Upper lobe of left lung (tissue), 6 donors: ENCODE results near the gene PIN4. TPM values are rescaled to one million over a fixed set of nuclear protein-coding genes. Genes with fewer than 3 reads are reported as not detected.
A peak's percentile ranks its signal among the peaks of the same experiment; 100 is the strongest.
"Not testable (repeated sequence)": the region's sequence is repeated elsewhere in the genome, so short reads cannot be mapped to it uniquely, and the experiment has no call there.

Experiments
- ATAC-seq, 2 donors: fragments of 200-7000 bp; cut with Tn5 transposase; one replicate each; pipeline ENCODE4 v1.9.1; 2022; ENCODE audit warnings: mild to moderate bottlenecking in 2 of 2, moderate library complexity in 2 of 2; ENCODE audit not compliant: low FRiP score in 2 of 2
- DNase-seq, 2 donors: peaks; one replicate each; pipeline ENCODE4 v3.0.0-alpha.2; 2019 to 2020
- H3K27ac ChIP-seq, 4 donors: fragments of 200-600 bp; sonication (generic); one replicate each; pipeline ENCODE4 v1.5.1; 2016 to 2019
- H3K27me3 ChIP-seq, 4 donors: fragments of 200-600 bp; sonication (generic); one replicate each; pipeline ENCODE4 v1.5.1; 2017 to 2019
- H3K36me3 ChIP-seq, 4 donors: fragments of 200-600 bp; sonication (generic); one replicate each; pipeline ENCODE4 v1.5.1; 2016 to 2019
- H3K4me1 ChIP-seq, 4 donors: fragments of 200-600 bp; sonication (generic); one replicate each; pipeline ENCODE4 v1.5.1; 2018 to 2019
- H3K4me3 ChIP-seq, 4 donors: fragments of 200-600 bp; sonication (generic); one replicate each; pipeline ENCODE4 v1.5.1; 2017 to 2019; ENCODE audit warnings: mild to moderate bottlenecking in 2 of 4, moderate library complexity in 1 of 4
- H3K9me3 ChIP-seq, 4 donors: fragments of 200-600 bp; sonication (generic); one replicate each; pipeline ENCODE4 v1.5.1; 2018 to 2019
- EP300 ChIP-seq, 4 donors: sonication (generic); formaldehyde crosslinking; IDR thresholded peaks; one replicate each; pipeline ENCODE4 v1.5.1; 2017; ENCODE audit warnings: antibody characterized with exemption in 4 of 4, control low read depth in 2 of 4
- POLR2A ChIP-seq, 4 donors: fragments of 450-650 bp; IDR thresholded peaks; one replicate each; pipeline ENCODE4 v1.5.1; 2016 to 2017; ENCODE audit warnings: antibody characterized with exemption in 4 of 4, mild to moderate bottlenecking in 2 of 4
- POLR2AphosphoS5 ChIP-seq, 2 donors: sonication (generic); formaldehyde crosslinking; IDR thresholded peaks; one replicate each; pipeline ENCODE4 v1.5.1; 2017; ENCODE audit warnings: antibody characterized with exemption in 2 of 2
- WGBS, 2 donors: methylation state at CpG; one replicate each; pipeline ENCODE4 v1.1.5; 2017 to 2018; 5-methylcytosine and 5-hydroxymethylcytosine counted together
- total RNA-seq, 6 donors: library from RNA; depleted of rRNA in 4 of 6; stranded (reverse); fragments of >200 nt in 4 of 6; gene quantifications; one replicate each; pipeline versions ENCODE4 v1.1.0 to v1.2.1, GENCODE V29; 2016 to 2021
- TF ChIP-seq, protein P1 (sequence below), 6 experiments: fragments of 450-650 bp in 4 of 6; fragments of 200-600 bp in 2 of 6; sonication (generic) in 2 of 6; IDR thresholded peaks; one replicate each; pipeline ENCODE4 v1.5.1; 2016 to 2019; ENCODE audit warnings: antibody characterized with exemption in 6 of 6
- donor health status: DM: no; HTN: no; CAD: no; lungs with moderate emphysema.
- donor health status: DM: no; HTN: yes; CAD: no; lungs with severe emphysema.

The PIN4 gene
- total RNA-seq, 6 donors from 2014 or later = 3.1 to 23.2 (median 7.2) TPM

DNA sequence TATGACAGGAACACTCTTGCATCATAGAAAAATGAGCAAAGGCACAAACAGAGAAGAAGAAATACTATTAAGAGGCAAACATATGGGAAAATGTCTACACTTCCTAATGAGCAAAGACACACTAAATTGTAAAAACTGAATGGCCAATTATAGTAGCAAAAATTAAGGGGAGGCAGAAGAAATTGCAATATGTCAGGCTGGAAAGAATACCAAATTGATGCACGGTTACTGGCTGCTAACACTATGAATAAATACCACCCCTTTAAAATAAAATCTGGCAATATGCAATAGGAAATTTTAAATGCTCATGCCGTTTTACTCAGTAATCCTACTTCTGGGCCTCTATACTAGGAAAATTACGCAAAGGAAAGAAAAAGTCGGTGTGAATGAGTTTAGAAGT lies 16.0 kb upstream of the PIN4 start:
- Histone ChIP-seq H3K27ac (no peak overlapping the region), H3K4me1 (no peaks in the 10 kb centered on the region), H3K27me3 (no peaks in the 10 kb centered on the region), H3K4me3 (no peak overlapping the region), H3K9me3 (no peaks in the 10 kb centered on the region), H3K36me3 (no peaks in the 10 kb centered on the region)
- 72 to 90% methylated on average over 4 of the region's 4 CpGs for WGBS, 2 donors
- DNase-seq = no peak
- TF ChIP-seq EP300 (IDR thresholded peaks at IDR 0.05) (no peak), POLR2AphosphoS5 (IDR thresholded peaks at IDR 0.05) (no peak), POLR2A (IDR thresholded peaks at IDR 0.05) (no peak)
- TF ChIP-seq, protein P1, sequence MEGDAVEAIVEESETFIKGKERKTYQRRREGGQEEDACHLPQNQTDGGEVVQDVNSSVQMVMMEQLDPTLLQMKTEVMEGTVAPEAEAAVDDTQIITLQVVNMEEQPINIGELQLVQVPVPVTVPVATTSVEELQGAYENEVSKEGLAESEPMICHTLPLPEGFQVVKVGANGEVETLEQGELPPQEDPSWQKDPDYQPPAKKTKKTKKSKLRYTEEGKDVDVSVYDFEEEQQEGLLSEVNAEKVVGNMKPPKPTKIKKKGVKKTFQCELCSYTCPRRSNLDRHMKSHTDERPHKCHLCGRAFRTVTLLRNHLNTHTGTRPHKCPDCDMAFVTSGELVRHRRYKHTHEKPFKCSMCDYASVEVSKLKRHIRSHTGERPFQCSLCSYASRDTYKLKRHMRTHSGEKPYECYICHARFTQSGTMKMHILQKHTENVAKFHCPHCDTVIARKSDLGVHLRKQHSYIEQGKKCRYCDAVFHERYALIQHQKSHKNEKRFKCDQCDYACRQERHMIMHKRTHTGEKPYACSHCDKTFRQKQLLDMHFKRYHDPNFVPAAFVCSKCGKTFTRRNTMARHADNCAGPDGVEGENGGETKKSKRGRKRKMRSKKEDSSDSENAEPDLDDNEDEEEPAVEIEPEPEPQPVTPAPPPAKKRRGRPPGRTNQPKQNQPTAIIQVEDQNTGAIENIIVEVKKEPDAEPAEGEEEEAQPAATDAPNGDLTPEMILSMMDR (IDR thresholded peaks at IDR 0.05) = no peak
- no peak for ATAC-seq

DNA sequence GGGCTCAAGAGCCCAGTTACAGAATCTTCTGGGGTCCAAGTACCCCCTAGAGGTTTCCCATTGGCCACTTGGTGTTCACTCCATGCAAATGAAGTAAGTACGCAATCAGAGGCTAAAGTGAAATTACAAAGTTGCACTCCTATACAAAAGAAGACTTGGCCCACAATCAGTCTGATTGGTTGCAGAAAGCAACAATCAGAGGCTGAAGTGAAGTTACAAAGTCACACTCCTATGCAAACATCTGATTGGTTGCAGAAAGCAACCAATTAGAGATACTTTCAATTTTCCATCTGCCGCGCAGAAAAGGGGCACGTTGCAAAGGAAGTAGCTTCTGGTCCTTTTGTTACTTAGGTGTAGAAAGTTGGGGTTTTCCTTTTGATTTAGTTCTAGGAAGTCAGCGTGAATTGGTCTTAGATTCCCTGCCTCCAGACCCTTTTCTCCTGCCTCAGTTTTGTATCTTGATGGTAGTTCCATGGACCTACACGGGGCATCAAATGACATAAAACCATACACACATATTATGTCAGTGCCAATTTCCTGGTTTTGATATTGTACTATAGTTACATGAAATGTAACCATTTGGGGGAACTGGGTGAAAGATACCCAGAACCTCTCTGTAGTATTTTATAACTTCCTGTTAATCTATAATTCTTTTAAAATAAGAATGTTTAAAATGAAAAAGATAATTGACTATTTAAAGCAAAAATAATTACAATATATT lies 12.4 kb upstream of the PIN4 start:
- H3K9me3 ChIP-seq = no peaks in the 10 kb centered on the region
- H3K4me3 ChIP-seq = peak overlapping the region in 2 of 4 donors; percentile 18 to 25
- no peaks in the 10 kb centered on the region for H3K36me3 ChIP-seq
- TF ChIP-seq, protein P1 (IDR thresholded peaks at IDR 0.05) = no peak
- no peak for TF ChIP-seq POLR2A (IDR thresholded peaks at IDR 0.05)
- no peak for TF ChIP-seq EP300 (IDR thresholded peaks at IDR 0.05)
- TF ChIP-seq POLR2AphosphoS5 (IDR thresholded peaks at IDR 0.05) = no peak
- DNase-seq = no peak
- no peaks in the 10 kb centered on the region for H3K4me1 ChIP-seq
- no peak for ATAC-seq
- H3K27ac ChIP-seq = no peak overlapping the region
- 44 to 60% methylated on average over 5 to 6 of the region's 6 CpGs for WGBS, 2 donors
- H3K27me3 ChIP-seq = no peaks in the 10 kb centered on the region

DNA sequence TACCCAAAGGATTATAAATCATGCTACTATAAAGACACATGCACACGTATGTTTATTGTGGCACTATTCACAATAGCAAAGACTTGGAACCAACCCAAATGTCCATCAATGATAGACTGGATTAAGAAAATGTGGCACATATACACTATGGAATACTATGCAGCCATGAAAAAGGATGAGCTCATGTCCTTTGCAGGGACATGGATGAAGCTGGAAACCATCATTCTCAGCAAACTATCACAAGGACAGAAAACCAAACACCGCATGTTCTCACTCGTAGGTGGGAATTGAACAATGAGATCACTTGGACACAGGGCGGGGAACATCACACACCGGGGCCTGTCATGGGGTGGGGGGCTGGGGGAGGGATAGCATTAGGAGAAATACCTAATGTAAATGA lies 5.3 kb upstream of the PIN4 start:
- WGBS, 2 donors = 88 to 98% methylated on average over 2 to 5 of the region's 5 CpGs
- not testable (repeated sequence) for ATAC-seq, H3K36me3 ChIP-seq, DNase-seq, H3K4me1 ChIP-seq, H3K27me3 ChIP-seq, H3K27ac ChIP-seq, H3K9me3 ChIP-seq, H3K4me3 ChIP-seq

DNA sequence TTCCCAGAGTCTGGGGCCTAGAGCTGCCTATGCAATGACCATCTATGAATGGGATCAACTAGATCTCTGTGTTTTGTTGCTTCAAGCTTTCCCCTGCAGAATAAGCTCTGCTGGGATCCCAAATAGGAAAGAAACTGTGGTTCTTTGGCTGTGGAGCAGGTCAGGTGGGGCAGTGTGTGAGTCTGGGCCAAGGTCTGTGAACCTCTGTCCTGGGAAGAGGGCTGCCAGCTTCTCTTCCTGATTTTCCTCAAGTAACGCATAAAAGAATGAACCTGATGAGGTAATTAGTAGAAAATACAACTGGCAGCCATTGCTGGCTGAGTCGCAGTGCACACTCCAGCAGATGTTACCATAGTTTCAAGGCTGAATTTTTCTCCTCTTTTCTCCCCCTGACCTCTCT lies 4.6 kb upstream of the PIN4 start:
- Histone ChIP-seq H3K4me1 (no peaks in the 10 kb centered on the region), H3K4me3 (no peak overlapping the region), H3K36me3 (no peaks in the 10 kb centered on the region), H3K27me3 (no peaks in the 10 kb centered on the region), H3K9me3 (no peaks in the 10 kb centered on the region), H3K27ac (no peak overlapping the region)
- ATAC-seq = no peak
- no peak for TF ChIP-seq POLR2AphosphoS5 (IDR thresholded peaks at IDR 0.05)
- TF ChIP-seq POLR2A (IDR thresholded peaks at IDR 0.05) = no peak
- TF ChIP-seq, protein P1 (IDR thresholded peaks at IDR 0.05) = no peak
- TF ChIP-seq EP300 (IDR thresholded peaks at IDR 0.05) = no peak
- 78 to 79% methylated on average over 2 of the region's 2 CpGs for WGBS, 2 donors
- DNase-seq = no peak

DNA sequence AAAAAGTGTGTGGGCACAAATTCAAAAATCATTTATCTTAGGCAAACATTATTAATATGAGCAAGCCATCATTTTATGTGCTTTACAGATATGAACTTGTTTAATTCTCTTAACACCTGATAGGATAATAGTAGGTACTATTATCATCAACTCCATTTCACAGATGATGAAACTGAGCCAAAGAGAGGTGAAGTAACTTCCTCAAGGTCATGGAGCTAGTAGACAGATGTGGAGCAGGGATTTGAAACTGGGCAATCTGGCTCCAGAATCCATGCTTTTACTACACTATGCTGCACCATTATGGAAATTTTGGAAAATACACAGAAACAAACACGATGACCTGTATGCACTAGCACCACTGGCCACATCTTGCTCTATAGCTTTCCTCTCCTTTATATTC lies 1.0 kb upstream of the PIN4 start:
- no peaks in the 10 kb centered on the region for H3K9me3 ChIP-seq
- H3K27ac ChIP-seq = peak overlapping the region; percentile 63 to 85 (median 76)
- TF ChIP-seq POLR2AphosphoS5 (IDR thresholded peaks at IDR 0.05) (no peak), EP300 (IDR thresholded peaks at IDR 0.05) (no peak), POLR2A (IDR thresholded peaks at IDR 0.05) (no peak)
- TF ChIP-seq, protein P1 (IDR thresholded peaks at IDR 0.05) = no peak
- no peaks in the 10 kb centered on the region for H3K27me3 ChIP-seq
- H3K36me3 ChIP-seq = no peaks in the 10 kb centered on the region
- peaks cover 5 to 14% (median 6%) of the 10 kb centered on the region in 4 donors for H3K4me1 ChIP-seq
- H3K4me3 ChIP-seq = peak overlapping the region in 2 of 4 donors; percentile 69 to 76
- DNase-seq (no peak), ATAC-seq (no peak)
- WGBS, 2 donors = 31 to 62% methylated on average over 1 of the region's 1 CpG
